K562 (cell line): ENCODE results near the gene PPP1R9A. TPM values are rescaled to one million over a fixed set of nuclear protein-coding genes. Genes with fewer than 3 reads are reported as not detected.

Experiments used
- BDP1 ChIP-seq: IDR thresholded peaks from 3 replicates; pipeline ENCODE4 v1.6.1; 2011; ENCODE audit not compliant: insufficient read length, insufficient read depth
- CHAMP1 ChIP-seq: fragments of 450-650 bp; IDR thresholded peaks from 2 replicates; pipeline ENCODE4 v1.6.1; 2016; ENCODE audit warnings: mild to moderate bottlenecking
- DNMT1 ChIP-seq: fragments of 450-650 bp; IDR thresholded peaks from 2 replicates; pipeline ENCODE4 v1.6.1; 2016; ENCODE audit warnings: antibody characterized with exemption, mild to moderate bottlenecking
- JUNB ChIP-seq: fragments of 450-650 bp; formaldehyde crosslinking; conservative IDR thresholded peaks from 2 replicates; pipeline ENCODE4 v1.4.0; 2020; ENCODE audit warnings: mild to moderate bottlenecking
- RBM22 ChIP-seq: fragments of 200-400 bp; formaldehyde crosslinking; IDR thresholded peaks from 2 replicates; pipeline ENCODE4 v1.6.1; 2018; ENCODE audit warnings: low read length, low read depth; ENCODE audit not compliant: poor library complexity, severe bottlenecking
- SIN3A ChIP-seq, 2 experiments: fragments of 150-350 bp in 1 of 2; IDR thresholded peaks; 2 replicates each; pipeline ENCODE4 v1.6.1; 2011 to 2016; ENCODE audit warnings: borderline replicate concordance in 2 of 2, low read depth in 2 of 2, low read length in 2 of 2, mild to moderate bottlenecking in 2 of 2, moderate library complexity in 2 of 2; ENCODE audit not compliant: control insufficient read depth in 1 of 2
- SMARCE1 ChIP-seq: fragments of 450-650 bp; IDR thresholded peaks from 2 replicates; pipeline ENCODE4 v1.7.1; 2016; ENCODE audit warnings: mild to moderate bottlenecking
- TEAD2 ChIP-seq: fragments of 450-650 bp; IDR thresholded peaks from 2 replicates; pipeline ENCODE4 v1.6.1; 2016; ENCODE audit warnings: missing genetic modification characterization, control low read depth, missing compliant biosample characterization
- ZNF197 ChIP-seq: fragments of 200-800 bp; sonication (Bioruptor generic); IDR thresholded peaks from 2 replicates; pipeline ENCODE4 v1.6.1; 2016; ENCODE audit warnings: low read depth, missing genetic modification characterization, missing compliant biosample characterization
- polyA plus RNA-seq, 8 experiments: library from polyadenylated mRNA; depleted of rRNA in 4 of 8; stranded (reverse) in 5 of 8; unstranded in 3 of 8; fragments of >200 nt; fragmentation: Nextera tagmentation in 2 of 8; fragmentation: Illumina TruSeq in 1 of 8; extraction: Ambion mirVana in 2 of 8; extraction: Trizol in 1 of 8; gene quantifications; 2 replicates each; pipeline versions ENCODE4 v1.2.1 to v1.2.3, GENCODE V29; 2011 to 2014; ENCODE audit warnings: inconsistent platforms in 1 of 8, missing spikeins in 1 of 8
- total RNA-seq, 7 experiments: library from RNA; depleted of rRNA in 6 of 7; stranded (reverse); fragments of >200 nt in 6 of 7; fragmentation: Illumina TruSeq in 2 of 7; extraction: Trizol in 2 of 7; gene quantifications; 2 replicates each; pipeline versions ENCODE4 v1.2.1 to v1.2.3, GENCODE V29; 2011 to 2021; ENCODE audit warnings: low replicate concordance in 1 of 7
- TF ChIP-seq, protein P1 (sequence below): fragments of 250-450 bp; sonication (Bioruptor Pico); IDR thresholded peaks from 2 replicates; pipeline ENCODE4 v1.5.0; 2021

PPP1R9A gene
- total and polyA plus RNA-seq, 9 of the 15 experiments (the other 6 are each of a cell fraction or from before 2014, with no cell fraction given) = 0.24 TPM; not detected in 8

GRCh38 chr7:94875201-94875600, 32.2 kb upstream of the PPP1R9A start (continued):
- TF ChIP-seq BDP1 = no peak
- no peak for TF ChIP-seq TEAD2 (tag)
- TF ChIP-seq ZNF197 (CRISPR knock-in tag) = no peak
- TF ChIP-seq SIN3A (IDR thresholded peaks at IDR 0.05; ENCODE audit: borderline replicate concordance in 2 of 2, control insufficient read depth in 1 of 2, low read depth in 2 of 2, low read length in 2 of 2) = no peak
- TF ChIP-seq DNMT1 = no peak
- no peak for TF ChIP-seq SMARCE1
- TF ChIP-seq, protein P1, sequence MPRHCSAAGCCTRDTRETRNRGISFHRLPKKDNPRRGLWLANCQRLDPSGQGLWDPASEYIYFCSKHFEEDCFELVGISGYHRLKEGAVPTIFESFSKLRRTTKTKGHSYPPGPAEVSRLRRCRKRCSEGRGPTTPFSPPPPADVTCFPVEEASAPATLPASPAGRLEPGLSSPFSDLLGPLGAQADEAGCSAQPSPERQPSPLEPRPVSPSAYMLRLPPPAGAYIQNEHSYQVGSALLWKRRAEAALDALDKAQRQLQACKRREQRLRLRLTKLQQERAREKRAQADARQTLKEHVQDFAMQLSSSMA (CRISPR knock-in tag) = no peak
- TF ChIP-seq CHAMP1 = no peak
- no peak for TF ChIP-seq JUNB (CRISPR knock-in tag)
- no peak for TF ChIP-seq RBM22
- TF ChIP-seq, all 486 proteins: peak for 0
